ENCODE measurements around the gene FRMD4A.

DNA sequence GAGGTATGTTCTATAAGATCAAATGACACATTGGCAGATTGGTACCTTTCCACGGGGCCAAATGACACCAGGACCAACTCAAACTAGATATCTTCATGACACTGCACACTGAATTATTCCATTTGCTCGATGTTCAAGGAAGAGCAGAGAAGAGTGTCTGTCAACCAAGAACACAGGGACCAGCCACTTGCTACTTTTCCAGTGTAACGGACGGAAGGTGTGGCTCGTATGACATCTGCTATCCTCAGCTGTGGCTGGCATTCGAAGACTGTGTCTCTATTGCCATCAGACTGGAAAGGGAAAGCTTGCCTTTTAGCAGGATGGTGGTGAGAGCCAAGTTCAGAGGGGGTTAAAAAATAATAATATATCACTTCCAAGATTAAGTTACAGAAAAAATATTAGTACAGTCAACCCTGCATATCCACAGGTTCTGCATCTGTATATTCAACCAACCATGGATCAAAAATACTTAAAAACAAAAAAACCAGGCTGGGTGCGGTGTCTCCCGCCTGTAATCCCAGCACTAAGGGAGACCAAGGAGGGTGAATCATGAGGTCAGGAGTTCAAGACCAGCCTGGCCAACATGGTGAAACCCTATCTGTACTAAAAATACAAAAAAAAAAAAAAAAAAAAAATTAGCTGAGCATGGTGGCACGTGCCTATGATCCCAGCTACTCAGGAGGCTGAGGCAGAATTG is 506.9 kb downstream of the FRMD4A start:
- TF ChIP-seq, protein P1, sequence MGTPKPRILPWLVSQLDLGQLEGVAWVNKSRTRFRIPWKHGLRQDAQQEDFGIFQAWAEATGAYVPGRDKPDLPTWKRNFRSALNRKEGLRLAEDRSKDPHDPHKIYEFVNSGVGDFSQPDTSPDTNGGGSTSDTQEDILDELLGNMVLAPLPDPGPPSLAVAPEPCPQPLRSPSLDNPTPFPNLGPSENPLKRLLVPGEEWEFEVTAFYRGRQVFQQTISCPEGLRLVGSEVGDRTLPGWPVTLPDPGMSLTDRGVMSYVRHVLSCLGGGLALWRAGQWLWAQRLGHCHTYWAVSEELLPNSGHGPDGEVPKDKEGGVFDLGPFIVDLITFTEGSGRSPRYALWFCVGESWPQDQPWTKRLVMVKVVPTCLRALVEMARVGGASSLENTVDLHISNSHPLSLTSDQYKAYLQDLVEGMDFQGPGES (IDR thresholded peaks at IDR 0.05) = no peak
- no peak for TF ChIP-seq GABPA (IDR thresholded peaks at IDR 0.05; ENCODE audit: low read depth)
- TF ChIP-seq MXI1 (IDR thresholded peaks at IDR 0.05; ENCODE audit: low read depth, low read length) = no peak
- no peak for TF ChIP-seq PML (IDR thresholded peaks at IDR 0.05; ENCODE audit: low read length)
- TF ChIP-seq POLR2A (IDR thresholded peaks at IDR 0.05; ENCODE audit: low read depth, low read length) = no peak
- TF ChIP-seq, protein P2, sequence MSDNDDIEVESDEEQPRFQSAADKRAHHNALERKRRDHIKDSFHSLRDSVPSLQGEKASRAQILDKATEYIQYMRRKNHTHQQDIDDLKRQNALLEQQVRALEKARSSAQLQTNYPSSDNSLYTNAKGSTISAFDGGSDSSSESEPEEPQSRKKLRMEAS (IDR thresholded peaks at IDR 0.05; ENCODE audit: low read depth, low read length) = no peak
- no peak for TF ChIP-seq SIX5 (IDR thresholded peaks at IDR 0.05; ENCODE audit: low read depth, low read length, severe bottlenecking)
- TF ChIP-seq, protein P3, sequence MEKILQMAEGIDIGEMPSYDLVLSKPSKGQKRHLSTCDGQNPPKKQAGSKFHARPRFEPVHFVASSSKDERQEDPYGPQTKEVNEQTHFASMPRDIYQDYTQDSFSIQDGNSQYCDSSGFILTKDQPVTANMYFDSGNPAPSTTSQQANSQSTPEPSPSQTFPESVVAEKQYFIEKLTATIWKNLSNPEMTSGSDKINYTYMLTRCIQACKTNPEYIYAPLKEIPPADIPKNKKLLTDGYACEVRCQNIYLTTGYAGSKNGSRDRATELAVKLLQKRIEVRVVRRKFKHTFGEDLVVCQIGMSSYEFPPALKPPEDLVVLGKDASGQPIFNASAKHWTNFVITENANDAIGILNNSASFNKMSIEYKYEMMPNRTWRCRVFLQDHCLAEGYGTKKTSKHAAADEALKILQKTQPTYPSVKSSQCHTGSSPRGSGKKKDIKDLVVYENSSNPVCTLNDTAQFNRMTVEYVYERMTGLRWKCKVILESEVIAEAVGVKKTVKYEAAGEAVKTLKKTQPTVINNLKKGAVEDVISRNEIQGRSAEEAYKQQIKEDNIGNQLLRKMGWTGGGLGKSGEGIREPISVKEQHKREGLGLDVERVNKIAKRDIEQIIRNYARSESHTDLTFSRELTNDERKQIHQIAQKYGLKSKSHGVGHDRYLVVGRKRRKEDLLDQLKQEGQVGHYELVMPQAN (conservative IDR thresholded peaks at IDR 0.05) = no peak

All from GM12878 (cell line).